ENCODE results near the gene NRXN2.

NRXN2 gene

DNA sequence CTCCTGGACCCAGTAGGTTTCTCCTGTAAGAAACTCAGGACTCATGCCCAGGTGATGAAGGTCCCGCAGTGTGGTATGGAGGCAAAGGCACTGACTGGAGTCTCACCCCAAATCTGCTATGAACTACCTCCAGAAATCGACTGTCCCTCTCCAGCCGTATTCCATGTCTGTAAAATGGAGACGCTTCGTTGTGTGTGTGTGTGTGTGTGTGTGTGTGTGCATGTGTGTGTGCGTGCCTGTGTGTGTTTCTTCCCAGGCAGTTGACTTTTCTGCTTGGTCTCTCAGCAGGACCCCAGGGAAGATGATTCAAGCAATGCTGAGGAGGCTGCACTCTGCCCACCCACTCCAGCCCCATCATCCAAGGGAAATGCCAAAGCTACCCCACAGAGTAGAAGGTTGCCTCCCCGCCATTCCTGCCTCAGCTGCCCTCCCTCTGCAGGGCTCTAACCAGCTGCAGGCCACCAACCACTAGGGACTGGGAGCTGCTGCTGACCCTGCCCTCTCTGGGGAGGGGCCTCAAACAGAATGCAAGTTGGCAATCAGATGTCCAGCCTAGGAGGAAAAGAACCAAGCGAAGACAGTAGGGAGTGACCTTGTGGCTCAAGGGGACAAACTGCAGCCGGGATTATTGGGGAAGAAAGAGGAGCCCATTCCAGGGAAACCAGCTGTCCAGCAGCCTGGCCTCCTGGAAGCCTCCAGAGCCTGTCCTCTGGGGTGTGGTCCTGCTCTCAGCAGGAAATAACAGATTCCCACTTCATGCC is 75.8 kb downstream of the NRXN2 start:
- H3K4me1 ChIP-seq (ENCODE audit: low read depth, poor library complexity, severe bottlenecking): no peaks in the 10 kb centered on the region
- H3K4me3 ChIP-seq (IDR thresholded peaks at IDR 0.05; ENCODE audit: insufficient read depth, low read depth, low read length): no peak overlapping the region
- no peak overlapping the region for H3K9ac ChIP-seq
- no peak overlapping the region for H2AFZ ChIP-seq (ENCODE audit: low read depth)
- TF ChIP-seq, protein P1, sequence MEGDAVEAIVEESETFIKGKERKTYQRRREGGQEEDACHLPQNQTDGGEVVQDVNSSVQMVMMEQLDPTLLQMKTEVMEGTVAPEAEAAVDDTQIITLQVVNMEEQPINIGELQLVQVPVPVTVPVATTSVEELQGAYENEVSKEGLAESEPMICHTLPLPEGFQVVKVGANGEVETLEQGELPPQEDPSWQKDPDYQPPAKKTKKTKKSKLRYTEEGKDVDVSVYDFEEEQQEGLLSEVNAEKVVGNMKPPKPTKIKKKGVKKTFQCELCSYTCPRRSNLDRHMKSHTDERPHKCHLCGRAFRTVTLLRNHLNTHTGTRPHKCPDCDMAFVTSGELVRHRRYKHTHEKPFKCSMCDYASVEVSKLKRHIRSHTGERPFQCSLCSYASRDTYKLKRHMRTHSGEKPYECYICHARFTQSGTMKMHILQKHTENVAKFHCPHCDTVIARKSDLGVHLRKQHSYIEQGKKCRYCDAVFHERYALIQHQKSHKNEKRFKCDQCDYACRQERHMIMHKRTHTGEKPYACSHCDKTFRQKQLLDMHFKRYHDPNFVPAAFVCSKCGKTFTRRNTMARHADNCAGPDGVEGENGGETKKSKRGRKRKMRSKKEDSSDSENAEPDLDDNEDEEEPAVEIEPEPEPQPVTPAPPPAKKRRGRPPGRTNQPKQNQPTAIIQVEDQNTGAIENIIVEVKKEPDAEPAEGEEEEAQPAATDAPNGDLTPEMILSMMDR (conservative IDR thresholded peaks at IDR 0.05; ENCODE audit: low read depth, low read length): no peak
- no peaks in the 10 kb centered on the region for H4K20me1 ChIP-seq (ENCODE audit: insufficient read depth)
- peaks cover 34% of the 10 kb centered on the region; the same call in 1 of the 2 replicates for H3K27me3 ChIP-seq (ENCODE audit: insufficient read depth, low read depth)
- no peak overlapping the region for H3K27ac ChIP-seq
- no peak overlapping the region for H3K4me2 ChIP-seq
- no peaks in the 10 kb centered on the region for H3K79me2 ChIP-seq (ENCODE audit: insufficient read depth, low read depth)
- H3K36me3 ChIP-seq (ENCODE audit: insufficient read depth): no peaks in the 10 kb centered on the region

DNA sequence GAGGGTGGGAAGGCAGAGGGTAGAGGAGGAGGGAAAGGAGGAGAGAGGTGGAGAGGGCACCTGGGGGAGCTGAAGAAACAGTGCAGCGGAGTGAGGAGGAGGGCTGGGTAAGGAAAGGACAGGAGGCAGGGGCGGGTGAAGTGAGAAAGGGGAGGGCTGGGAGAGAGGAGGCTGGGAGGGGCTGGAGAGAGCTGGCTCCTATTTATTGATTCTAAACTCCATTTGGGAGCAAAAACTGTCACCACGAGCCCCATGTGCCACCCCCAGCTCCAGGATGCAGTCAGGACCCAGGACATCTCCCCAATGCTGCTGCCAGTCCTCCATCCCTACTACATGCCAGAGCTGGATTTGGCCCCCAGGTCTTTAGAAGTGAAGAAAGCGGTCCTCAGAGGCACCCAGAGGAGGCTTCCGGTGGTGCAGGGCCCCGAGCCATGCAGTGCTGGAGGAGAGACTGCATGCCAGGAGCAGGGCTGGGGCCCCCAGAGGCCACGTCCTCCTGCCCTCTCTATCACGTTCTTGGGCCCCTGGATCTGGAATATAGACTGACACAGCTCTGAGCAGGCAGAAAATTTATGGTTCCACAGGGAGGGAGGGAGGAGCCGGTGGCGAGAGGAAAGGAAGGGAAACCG is 78.2 kb downstream of the NRXN2 start:
- Histone ChIP-seq H4K20me1 (ENCODE audit: insufficient read depth) (no peaks in the 10 kb centered on the region), H3K4me2 (no peak overlapping the region), H3K27me3 (ENCODE audit: insufficient read depth, low read depth) (peaks cover 53% of the 10 kb centered on the region; the same call in 1 of the 2 replicates), H3K79me2 (ENCODE audit: insufficient read depth, low read depth) (no peaks in the 10 kb centered on the region), H3K4me1 (ENCODE audit: low read depth, poor library complexity, severe bottlenecking) (no peaks in the 10 kb centered on the region), H2AFZ (ENCODE audit: low read depth) (no peak overlapping the region), H3K9ac (no peak overlapping the region), H3K27ac (no peak overlapping the region), H3K36me3 (ENCODE audit: insufficient read depth) (no peaks in the 10 kb centered on the region), H3K4me3 (IDR thresholded peaks at IDR 0.05; ENCODE audit: insufficient read depth, low read depth, low read length) (no peak overlapping the region)
- TF ChIP-seq, protein P1 (conservative IDR thresholded peaks at IDR 0.05; ENCODE audit: low read depth, low read length): no peak

DNA sequence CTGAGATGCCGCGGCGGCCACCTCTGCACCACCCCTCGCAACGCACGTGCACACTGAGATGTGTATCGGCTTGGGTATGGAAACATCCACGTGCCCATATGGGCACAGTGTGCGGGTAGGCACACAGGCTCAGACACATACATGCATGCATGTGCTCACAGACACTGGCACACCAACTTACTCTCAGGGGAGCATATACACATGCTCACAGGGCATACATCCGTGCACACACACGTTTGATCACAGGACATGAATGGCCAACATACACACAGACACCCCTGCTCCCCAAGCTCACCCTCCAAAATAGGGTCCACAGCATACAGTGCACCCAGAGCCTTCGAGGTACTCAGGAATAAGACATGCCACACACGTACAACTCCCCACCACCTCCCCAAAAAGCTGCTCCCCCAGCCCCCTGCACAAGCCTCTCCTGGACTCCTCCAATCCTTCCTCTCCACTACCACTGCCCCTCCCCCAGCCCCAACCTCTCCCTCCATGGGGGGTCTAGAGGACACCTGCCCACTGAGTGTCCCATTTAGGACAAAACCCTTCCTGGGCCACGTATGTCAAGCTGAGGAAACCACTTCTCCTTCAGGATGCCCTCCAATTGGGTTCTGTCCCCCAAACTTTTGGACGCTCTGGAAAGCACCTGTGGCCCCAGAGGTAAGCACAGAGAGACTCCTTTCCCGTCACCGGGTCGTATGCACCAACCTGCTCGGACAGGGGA is 78.9 kb downstream of the NRXN2 start:
- H3K27ac ChIP-seq: no peak overlapping the region
- peaks cover 55% of the 10 kb centered on the region for H3K27me3 ChIP-seq (ENCODE audit: insufficient read depth, low read depth)
- no peak overlapping the region for H3K4me3 ChIP-seq (IDR thresholded peaks at IDR 0.05; ENCODE audit: insufficient read depth, low read depth, low read length)
- H3K79me2 ChIP-seq (ENCODE audit: insufficient read depth, low read depth): no peaks in the 10 kb centered on the region
- no peak overlapping the region for H3K4me2 ChIP-seq
- TF ChIP-seq, protein P1 (conservative IDR thresholded peaks at IDR 0.05; ENCODE audit: low read depth, low read length): no peak
- H3K9ac ChIP-seq: no peak overlapping the region
- H2AFZ ChIP-seq (ENCODE audit: low read depth): no peak overlapping the region
- no peaks in the 10 kb centered on the region for H3K36me3 ChIP-seq (ENCODE audit: insufficient read depth)
- H4K20me1 ChIP-seq (ENCODE audit: insufficient read depth): no peaks in the 10 kb centered on the region
- no peaks in the 10 kb centered on the region for H3K4me1 ChIP-seq (ENCODE audit: low read depth, poor library complexity, severe bottlenecking)

DNA sequence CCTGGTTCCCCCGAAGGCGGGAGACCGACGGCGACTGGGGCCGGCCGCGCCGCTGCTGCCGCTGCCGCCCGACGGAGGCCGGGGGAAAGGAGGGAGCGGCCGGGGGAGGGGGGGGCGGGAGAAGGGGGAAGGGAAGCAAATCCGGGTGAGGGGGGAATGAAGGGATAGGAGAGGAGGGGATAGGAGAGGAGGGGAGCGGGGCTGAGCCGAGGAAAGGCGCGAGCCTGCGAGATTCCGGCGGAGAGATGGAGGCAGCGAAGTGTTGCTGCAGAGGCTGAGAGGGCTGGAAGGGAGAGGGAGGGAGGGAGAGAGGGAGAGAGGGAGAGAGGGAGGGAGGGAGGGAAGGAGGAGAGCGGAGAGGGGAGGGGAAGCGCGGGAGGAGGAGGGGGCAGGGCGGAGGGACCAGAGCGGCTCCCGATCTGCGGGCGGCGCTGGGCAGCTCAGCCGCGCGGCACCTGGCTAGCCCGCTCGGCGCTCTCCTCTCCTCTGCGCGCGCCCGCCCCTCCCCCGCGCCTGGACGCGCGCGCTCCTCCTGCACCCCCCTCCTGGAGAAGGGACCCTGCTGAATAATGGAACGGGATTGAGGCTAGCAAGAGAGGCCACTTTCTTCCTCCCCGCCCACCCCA is 79.6 kb downstream of the NRXN2 start:
- Histone ChIP-seq H3K36me3 (ENCODE audit: insufficient read depth) (no peaks in the 10 kb centered on the region), H3K79me2 (ENCODE audit: insufficient read depth, low read depth) (no peaks in the 10 kb centered on the region), H3K4me3 (IDR thresholded peaks at IDR 0.05; ENCODE audit: insufficient read depth, low read depth, low read length) (no peak overlapping the region), H3K4me1 (ENCODE audit: low read depth, poor library complexity, severe bottlenecking) (no peaks in the 10 kb centered on the region), H3K9ac (no peak overlapping the region), H3K4me2 (no peak overlapping the region), H4K20me1 (ENCODE audit: insufficient read depth) (no peaks in the 10 kb centered on the region), H3K27ac (no peak overlapping the region), H2AFZ (ENCODE audit: low read depth) (no peak overlapping the region), H3K27me3 (ENCODE audit: insufficient read depth, low read depth) (peaks cover 52% of the 10 kb centered on the region)
- TF ChIP-seq, protein P1 (conservative IDR thresholded peaks at IDR 0.05; ENCODE audit: low read depth, low read length): no peak

Data from KMS-11 (cell line).